ENCODE results near the gene IDH3B. TPM values are rescaled to one million over a fixed set of nuclear protein-coding genes. Genes with fewer than 3 reads are reported as not detected.

The IDH3B gene
- total and polyA plus RNA-seq, 7 donors: 103 to 131 (median 114) TPM

GRCh38 chr20:2694519-2694918, 30.5 kb upstream of the IDH3B start:
- peaks cover 0 to 23% (median 20%) of the 10 kb centered on the region in 4 donors for H3K4me1 ChIP-seq
- WGBS, 2 donors: 63 to 78% methylated on average over 13 of the region's 13 CpGs
- H3K4me3 ChIP-seq: no peak overlapping the region
- H3K9me3 ChIP-seq: no peaks in the 10 kb centered on the region
- no peaks in the 10 kb centered on the region for H3K36me3 ChIP-seq
- intact Hi-C loops (cut with DNase I): loop anchor here (5.0 to 10.0 kb wide), 3 partner anchors 58 to 310 kb away; partner anchors contain the start of genes PCED1A and VPS16
- H3K27me3 ChIP-seq: no peaks in the 10 kb centered on the region
- DNase-seq: peak; percentile 56
- TF ChIP-seq EP300 (IDR thresholded peaks at IDR 0.05) (no peak), CTCF (IDR thresholded peaks at IDR 0.05) (no peak), POLR2AphosphoS5 (IDR thresholded peaks at IDR 0.05) (no peak), POLR2A (IDR thresholded peaks at IDR 0.05) (no peak)
- H3K27ac ChIP-seq: no peak overlapping the region

- Histone ChIP-seq H3K9me3 (no peaks in the 10 kb centered on the region), H3K4me3 (peak overlapping the region; percentile 39 to 72 (median 70)), H3K27me3 (no peaks in the 10 kb centered on the region), H3K27ac (peak overlapping the region in 1 of 4 donors; percentile 73), H3K4me1 (peaks cover 0 to 23% (median 20%) of the 10 kb centered on the region in 4 donors), H3K36me3 (no peaks in the 10 kb centered on the region)
- no peak for TF ChIP-seq EP300 (IDR thresholded peaks at IDR 0.05)
- TF ChIP-seq POLR2AphosphoS5 (IDR thresholded peaks at IDR 0.05): no peak
- TF ChIP-seq POLR2A (IDR thresholded peaks at IDR 0.05): no peak
- TF ChIP-seq CTCF (IDR thresholded peaks at IDR 0.05): no peak
- WGBS, 2 donors: 24 to 28% methylated on average over 23 of the region's 23 CpGs
- intact Hi-C loops (cut with DNase I): loop anchor here (5.0 to 10.0 kb wide), 3 partner anchors 58 to 311 kb away; partner anchors contain the start of genes PCED1A and VPS16
- DNase-seq: peak; percentile 64
Measured at GRCh38 chr20:2694008-2694471, 30.0 kb upstream of the IDH3B start.

GRCh38 chr20:2693286-2694007, 29.4 kb upstream of the IDH3B start:
- peak; percentile 77 for DNase-seq
- intact Hi-C loops (cut with DNase I): loop anchor here (1.0 to 10.0 kb wide), 4 partner anchors 41 to 311 kb away; partner anchors contain the start of genes NOP56, PCED1A and VPS16

GRCh38 chr20:2692886-2693285, 28.9 kb upstream of the IDH3B start:
- peak overlapping the region in 3 of 4 donors; percentile 67 to 72 (median 72) for H3K4me3 ChIP-seq
- 0% methylated on average over 64 of the region's 64 CpGs for WGBS, 2 donors
- no peaks in the 10 kb centered on the region for H3K9me3 ChIP-seq
- intact Hi-C loops (cut with DNase I): loop anchor here (1.0 to 10.0 kb wide), 5 partner anchors 29 to 312 kb away; partner anchors contain the start of genes IDH3B, NOP56, PCED1A and VPS16
- H3K27me3 ChIP-seq: no peaks in the 10 kb centered on the region
- H3K36me3 ChIP-seq: no peaks in the 10 kb centered on the region
- peak; percentile 54 for DNase-seq
- H3K27ac ChIP-seq: peak overlapping the region in 3 of 4 donors; percentile 73 to 94 (median 74)
- TF ChIP-seq POLR2AphosphoS5 (IDR thresholded peaks at IDR 0.05) (no peak), EP300 (IDR thresholded peaks at IDR 0.05) (no peak), POLR2A (IDR thresholded peaks at IDR 0.05) (no peak), CTCF (IDR thresholded peaks at IDR 0.05) (no peak)
- peaks cover 0 to 23% (median 20%) of the 10 kb centered on the region in 4 donors for H3K4me1 ChIP-seq

More at GRCh38 chr20:2693286-2694007, 29.4 kb upstream of the IDH3B start:
- Histone ChIP-seq H3K27ac (peak overlapping the region; percentile 65 to 94 (median 74)), H3K36me3 (no peaks in the 10 kb centered on the region), H3K4me3 (peak overlapping the region; percentile 39 to 72 (median 70)), H3K4me1 (peaks cover 0 to 23% (median 20%) of the 10 kb centered on the region in 4 donors), H3K9me3 (no peaks in the 10 kb centered on the region), H3K27me3 (no peaks in the 10 kb centered on the region)
- TF ChIP-seq POLR2AphosphoS5 (IDR thresholded peaks at IDR 0.05): no peak
- TF ChIP-seq CTCF (IDR thresholded peaks at IDR 0.05): no peak
- TF ChIP-seq EP300 (IDR thresholded peaks at IDR 0.05): no peak
- TF ChIP-seq POLR2A (IDR thresholded peaks at IDR 0.05): no peak
- WGBS, 2 donors: 3% methylated on average over 89 of the region's 89 CpGs

Measured in sigmoid colon (tissue), 7 donors.